A673 (cell line): ENCODE measurements around the gene PCNA. TPM values are rescaled to one million over a fixed set of nuclear protein-coding genes. Genes with fewer than 3 reads are reported as not detected.

Source experiments
- BruUV-seq: library from RNA; stranded (reverse); fragments of 400-500 nt; replicated peaks from 2 replicates; lab custom pipeline; 2021; lab: Mats Ljungman, UMichigan
- CTCF ChIA-PET: fragments of 300-600 bp; sonication (Branson Sonifier 250); formaldehyde crosslinking; loops from one replicate; lab custom pipeline; 2022; ENCODE audit warnings: antibody characterized with exemption; lab: Charles Lee
- POLR2A ChIA-PET: fragments of 300-600 bp; sonication (Branson Sonifier 250); formaldehyde crosslinking; loops from one replicate; lab custom pipeline; 2022; ENCODE audit warnings: antibody characterized with exemption; ENCODE audit not compliant: low non-redundant PET; lab: Charles Lee
- DNase-seq: peaks from one replicate; pipeline ENCODE4 v3.0.0-alpha.2; 2015; ENCODE audit warnings: low spot score
- H3K27ac ChIP-seq: fragments of 200-600 bp; sonication (generic); 2 replicates; pipeline ENCODE4 v1.5.1; 2016; ENCODE audit warnings: mixed run types, low read depth, mild to moderate bottlenecking, mixed read lengths, antibody characterized with exemption, low read length; ENCODE audit not compliant: poor library complexity, severe bottlenecking
- H3K27me3 ChIP-seq: fragments of 200-600 bp; sonication (generic); replicated peaks from 2 replicates; pipeline ENCODE4 v1.6.1; 2017; ENCODE audit warnings: mixed run types, low read depth, mild to moderate bottlenecking, mixed read lengths, antibody characterized with exemption, low read length; ENCODE audit not compliant: insufficient read depth, poor library complexity
- H3K36me3 ChIP-seq: fragments of 200-600 bp; sonication (generic); 2 replicates; pipeline ENCODE4 v1.6.1; 2016; ENCODE audit warnings: mixed run types, mild to moderate bottlenecking, mixed read lengths, antibody characterized with exemption, low read length; ENCODE audit not compliant: insufficient read depth, poor library complexity, severe bottlenecking
- H3K4me1 ChIP-seq: fragments of 200-600 bp; sonication (generic); 2 replicates; pipeline ENCODE4 v1.6.1; 2017; ENCODE audit warnings: mixed run types, mild to moderate bottlenecking, mixed read lengths, antibody characterized with exemption, low read length; ENCODE audit not compliant: insufficient read depth, poor library complexity, severe bottlenecking
- H3K4me3 ChIP-seq: fragments of 200-600 bp; sonication (generic); 2 replicates; pipeline ENCODE4 v1.5.1; 2016; ENCODE audit warnings: low read depth, mixed run types, mild to moderate bottlenecking, mixed read lengths, low read length; ENCODE audit not compliant: poor library complexity, severe bottlenecking
- H3K9me3 ChIP-seq: fragments of 200-600 bp; sonication (generic); 2 replicates; pipeline ENCODE4 v1.6.1; 2016; ENCODE audit warnings: mixed run types, low read depth, mild to moderate bottlenecking, mixed read lengths, antibody characterized with exemption, low read length; ENCODE audit not compliant: poor library complexity, severe bottlenecking
- CTCF ChIP-seq: fragments of 300-800, 200-600 bp; sonication (generic); conservative IDR thresholded peaks from 2 replicates; pipeline ENCODE4 v1.5.1; 2017; ENCODE audit warnings: low read depth, mild to moderate bottlenecking, antibody characterized with exemption, low read length, moderate library complexity, mixed read lengths
- EZH2 ChIP-seq: fragments of 200-600 bp; sonication (generic); IDR thresholded peaks from 2 replicates; pipeline ENCODE4 v1.6.1; 2017; ENCODE audit warnings: borderline replicate concordance, low read depth, mild to moderate bottlenecking, mixed read lengths, antibody characterized with exemption, low read length; ENCODE audit not compliant: poor library complexity, severe bottlenecking
- intact Hi-C: fragments of 100-400 bp; cut with micrococcal nuclease; formaldehyde crosslinking; loops from one replicate; pipeline ENCODE4 v1.10.0; 2022; ENCODE audit not compliant: unreplicated experiment
- total RNA-seq: library from RNA; stranded (reverse); gene quantifications from 2 replicates; pipeline ENCODE4 v1.2.3, GENCODE V29; 2021

PCNA gene
- total RNA-seq, 1 experiment from 2014 or later: 397 TPM

GRCh38 chr20:5164645-5165625, 45.2 kb upstream of the PCNA start:
- H3K36me3 ChIP-seq: no peaks in the 10 kb centered on the region
- intact Hi-C loops: loop anchor here (5.0 kb wide), 1 partner anchor 33 kb away; no protein-coding TSS in a partner anchor
- no peaks in the 10 kb centered on the region for H3K27me3 ChIP-seq
- peak overlapping the region; percentile 2 for H3K27ac ChIP-seq
- DNase-seq: peak; percentile 39
- POLR2A ChIA-PET: no interaction called here
- no peak overlapping the region for H3K4me3 ChIP-seq
- peaks cover 42% of the 10 kb centered on the region for H3K4me1 ChIP-seq
- CTCF ChIA-PET: no interaction called here
- no TSS peak for BruUV-seq
- no peaks in the 10 kb centered on the region for H3K9me3 ChIP-seq
- TF ChIP-seq CTCF (no peak), EZH2 (no peak)

- CTCF ChIA-PET: no interaction called here
- H3K27me3 ChIP-seq: no peaks in the 10 kb centered on the region
- BruUV-seq: no TSS peak
- H3K4me1 ChIP-seq: peaks cover 14% of the 10 kb centered on the region
- no peaks in the 10 kb centered on the region for H3K9me3 ChIP-seq
- TF ChIP-seq CTCF: no peak
- TF ChIP-seq EZH2: no peak
- intact Hi-C loops: no loop called here
- DNase-seq: no peak
- POLR2A ChIA-PET: no interaction called here
- no peak overlapping the region for H3K27ac ChIP-seq
- no peaks in the 10 kb centered on the region for H3K36me3 ChIP-seq
- H3K4me3 ChIP-seq: no peak overlapping the region
Measured at GRCh38 chr20:5161536-5162164, 41.9 kb upstream of the PCNA start.

GRCh38 chr20:5160882-5161281, 41.1 kb upstream of the PCNA start:
- no peak for DNase-seq
- Histone ChIP-seq H3K27me3 (no peaks in the 10 kb centered on the region), H3K9me3 (no peaks in the 10 kb centered on the region), H3K36me3 (no peaks in the 10 kb centered on the region), H3K4me3 (no peak overlapping the region), H3K4me1 (peaks cover 16% of the 10 kb centered on the region), H3K27ac (no peak overlapping the region)
- intact Hi-C loops: no loop called here
- BruUV-seq: no TSS peak
- POLR2A ChIA-PET: no interaction called here
- CTCF ChIA-PET: no interaction called here
- no peak for TF ChIP-seq EZH2
- no peak for TF ChIP-seq CTCF
